GM18951 (cell line): Measurements from ENCODE around the gene ATXN10.

ENCODE experiments used
- POLR2A ChIP-seq: IDR thresholded peaks from 4 replicates; pipeline ENCODE4 v1.6.1; 2011; ENCODE audit warnings: mild to moderate bottlenecking; ENCODE audit not compliant: insufficient read length, insufficient read depth; ENCODE audit errors: extremely low read depth
- in situ Hi-C: fragments of 300-500 bp; cut with MboI; formaldehyde crosslinking; loops from one replicate; pipeline ENCODE4 v1.12.0; 2022; ENCODE audit warnings: low sequenced_read_pairs, mixed read lengths, inconsistent platforms; ENCODE audit not compliant: unreplicated experiment

The ATXN10 gene

GRCh38 chr22:45891471-45891995, 219.9 kb downstream of the ATXN10 start:
- TF ChIP-seq POLR2A = no peak
- in situ Hi-C loops = no loop called here

DNA sequence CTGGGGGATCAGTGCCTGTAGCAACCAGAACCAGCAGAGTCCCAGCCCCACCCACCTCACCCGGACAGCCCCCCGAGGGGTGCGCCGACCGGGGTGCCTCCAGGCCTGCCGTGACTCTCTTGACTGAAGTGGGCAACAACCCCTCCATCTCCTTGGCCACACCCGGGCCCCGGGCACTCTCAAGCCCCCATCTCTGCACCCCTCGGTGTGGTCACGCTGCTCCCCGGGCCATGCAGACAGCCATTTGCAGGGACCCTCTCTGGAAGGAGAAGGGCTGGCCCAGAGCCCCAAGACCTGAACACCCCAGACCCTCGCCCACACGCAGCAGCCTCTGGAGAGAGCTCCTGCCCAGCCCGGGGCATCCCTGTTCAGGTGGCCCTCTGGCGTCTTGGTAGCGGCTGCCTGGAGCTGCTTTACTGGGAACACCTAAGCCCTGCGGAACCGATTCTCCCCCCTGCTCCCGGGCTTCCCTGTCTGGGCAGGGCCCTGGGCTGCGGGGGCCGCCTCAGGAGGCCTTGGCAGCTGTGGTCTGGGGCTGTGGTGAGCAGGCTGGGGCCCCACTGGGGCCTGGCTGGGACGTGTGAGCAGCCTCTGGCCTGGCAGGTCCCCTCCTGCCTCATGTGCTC, 220.5 kb downstream of the ATXN10 start:
- no peak for TF ChIP-seq POLR2A
- in situ Hi-C loops = no loop called here

DNA sequence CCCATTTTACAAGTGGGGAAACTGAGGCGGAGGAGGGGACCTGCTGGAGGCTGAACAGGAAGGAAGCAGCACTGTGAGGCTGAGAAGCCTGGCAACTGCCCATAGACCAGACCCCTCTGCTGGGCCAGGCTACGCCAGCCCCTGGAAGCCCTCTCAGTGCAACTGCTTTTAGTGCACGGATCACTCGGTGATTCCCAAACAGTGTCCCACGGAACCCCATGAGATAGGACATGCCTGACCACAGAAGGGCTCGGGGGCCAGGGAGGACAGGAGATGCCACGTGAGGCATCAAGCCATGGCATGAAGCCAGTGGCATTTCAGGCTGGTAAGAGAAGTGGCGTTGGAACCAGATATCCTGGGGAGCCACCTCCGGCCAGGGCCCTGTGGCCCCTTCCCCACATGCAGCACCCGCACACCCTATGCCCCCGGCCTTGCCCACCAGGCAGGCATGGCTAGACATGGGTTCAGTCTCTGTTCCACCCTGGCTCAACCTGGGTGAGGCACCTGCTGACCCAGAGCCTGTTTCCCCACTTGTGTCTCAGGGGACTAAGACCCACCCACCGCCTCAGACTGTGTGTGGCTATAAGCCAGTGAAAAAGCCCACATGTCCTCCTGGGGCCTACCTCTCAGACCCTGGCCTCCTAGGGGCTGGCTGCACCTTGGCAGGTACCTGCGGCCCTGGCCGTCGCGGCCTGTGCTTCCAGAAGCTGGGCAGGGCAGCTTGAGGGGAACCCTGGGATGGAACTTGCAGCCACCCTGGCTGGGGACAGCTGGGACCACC, 221.2 kb downstream of the ATXN10 start:
- TF ChIP-seq POLR2A = no peak
- in situ Hi-C loops = no loop called here

DNA sequence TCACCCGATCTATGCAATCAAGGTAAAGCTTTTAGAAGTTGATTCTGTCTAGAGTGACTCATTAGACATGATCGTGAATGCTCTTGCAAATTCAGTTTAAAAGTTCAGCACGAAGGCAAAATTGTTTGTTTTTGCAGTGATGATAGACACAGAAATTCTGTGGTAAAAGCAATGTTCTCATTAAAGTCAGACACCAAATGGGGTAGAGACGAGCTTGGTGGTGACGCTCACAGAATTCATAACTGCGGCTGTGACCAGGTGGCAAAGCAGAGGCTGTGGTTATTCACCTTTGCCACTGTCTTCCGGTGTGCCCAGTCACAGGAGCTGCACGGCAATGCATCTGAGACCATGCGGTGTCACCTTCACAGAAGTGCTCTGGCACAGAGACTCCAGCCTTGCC, 221.9 kb downstream of the ATXN10 start:
- in situ Hi-C loops = no loop called here
- TF ChIP-seq POLR2A = no peak
